ENCODE measurements around the gene PDLIM3.

The PDLIM3 gene

DNA sequence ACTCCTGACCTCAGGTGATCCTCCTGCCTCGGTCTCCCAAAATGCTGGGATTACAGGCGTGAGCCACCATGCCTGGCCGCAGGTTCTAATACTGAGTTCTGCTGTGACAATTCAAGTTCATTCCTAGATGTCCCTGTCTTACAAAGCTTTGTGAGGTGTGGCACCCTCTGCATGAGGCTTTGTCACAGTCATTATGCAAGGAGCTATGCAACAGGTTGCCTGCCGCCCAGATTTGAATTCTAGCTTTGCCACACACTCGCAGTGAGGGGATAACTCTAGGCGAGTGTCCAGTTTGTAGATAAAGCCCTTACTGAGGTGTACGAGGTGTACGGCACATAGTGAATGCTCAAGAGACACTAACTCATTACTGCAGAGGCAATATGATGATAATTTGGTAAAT is 67.3 kb downstream of the PDLIM3 start:
- H3K9me3 ChIP-seq (ENCODE audit: control insufficient read depth in 1 of 2, low read length in 2 of 2), result no peaks in the 10 kb centered on the region
- no peaks in the 10 kb centered on the region for H3K36me3 ChIP-seq (ENCODE audit: control insufficient read depth in 1 of 2, insufficient read depth in 2 of 2, low read length in 2 of 2)
- no peak overlapping the region for H3K4me3 ChIP-seq (ENCODE audit: low read depth in 1 of 2, low read length in 2 of 2)
- no peaks in the 10 kb centered on the region for H3K4me1 ChIP-seq (ENCODE audit: control insufficient read depth in 1 of 2, insufficient read depth in 2 of 2, low read length in 2 of 2)
- no peak overlapping the region for H3K27ac ChIP-seq (ENCODE audit: low read length)
- H3K27me3 ChIP-seq (ENCODE audit: low read depth, low read length), result no peaks in the 10 kb centered on the region

- H3K27ac ChIP-seq (ENCODE audit: low read length), result no peak overlapping the region
- no peaks in the 10 kb centered on the region for H3K27me3 ChIP-seq (ENCODE audit: low read depth, low read length)
- H3K4me1 ChIP-seq (ENCODE audit: control insufficient read depth in 1 of 2, insufficient read depth in 2 of 2, low read length in 2 of 2), result no peaks in the 10 kb centered on the region
- H3K9me3 ChIP-seq (ENCODE audit: control insufficient read depth in 1 of 2, low read length in 2 of 2), result no peaks in the 10 kb centered on the region
- H3K36me3 ChIP-seq (ENCODE audit: control insufficient read depth in 1 of 2, insufficient read depth in 2 of 2, low read length in 2 of 2), result no peaks in the 10 kb centered on the region
- no peak overlapping the region for H3K4me3 ChIP-seq (ENCODE audit: low read depth in 1 of 2, low read length in 2 of 2)
Measured at GRCh38 chr4:185467101-185467500, 68.2 kb downstream of the PDLIM3 start.

GRCh38 chr4:185465707-185466106 is 69.6 kb downstream of the PDLIM3 start:
- Histone ChIP-seq H3K27me3 (ENCODE audit: low read depth, low read length) (no peaks in the 10 kb centered on the region), H3K9me3 (ENCODE audit: control insufficient read depth in 1 of 2, low read length in 2 of 2) (no peaks in the 10 kb centered on the region), H3K4me1 (ENCODE audit: control insufficient read depth in 1 of 2, insufficient read depth in 2 of 2, low read length in 2 of 2) (no peaks in the 10 kb centered on the region), H3K27ac (ENCODE audit: low read length) (no peak overlapping the region), H3K4me3 (ENCODE audit: low read depth in 1 of 2, low read length in 2 of 2) (no peak overlapping the region), H3K36me3 (ENCODE audit: control insufficient read depth in 1 of 2, insufficient read depth in 2 of 2, low read length in 2 of 2) (no peaks in the 10 kb centered on the region)

- H3K4me3 ChIP-seq (ENCODE audit: low read depth in 1 of 2, low read length in 2 of 2), result no peak overlapping the region
- no peaks in the 10 kb centered on the region for H3K9me3 ChIP-seq (ENCODE audit: control insufficient read depth in 1 of 2, low read length in 2 of 2)
- H3K36me3 ChIP-seq (ENCODE audit: control insufficient read depth in 1 of 2, insufficient read depth in 2 of 2, low read length in 2 of 2), result peaks cover 0 to 2% of the 10 kb centered on the region in 2 donors
- H3K27ac ChIP-seq (ENCODE audit: low read length), result no peak overlapping the region
- H3K27me3 ChIP-seq (ENCODE audit: low read depth, low read length), result no peaks in the 10 kb centered on the region
- H3K4me1 ChIP-seq (ENCODE audit: control insufficient read depth in 1 of 2, insufficient read depth in 2 of 2, low read length in 2 of 2), result no peaks in the 10 kb centered on the region
Measured at GRCh38 chr4:185464887-185465286, 70.4 kb downstream of the PDLIM3 start.

- Histone ChIP-seq H3K36me3 (ENCODE audit: control insufficient read depth in 1 of 2, insufficient read depth in 2 of 2, low read length in 2 of 2) (peaks cover 0 to 8% of the 10 kb centered on the region in 2 donors), H3K27ac (ENCODE audit: low read length) (no peak overlapping the region), H3K4me3 (ENCODE audit: low read depth in 1 of 2, low read length in 2 of 2) (no peak overlapping the region), H3K27me3 (ENCODE audit: low read depth, low read length) (no peaks in the 10 kb centered on the region), H3K9me3 (ENCODE audit: control insufficient read depth in 1 of 2, low read length in 2 of 2) (no peaks in the 10 kb centered on the region), H3K4me1 (ENCODE audit: control insufficient read depth in 1 of 2, insufficient read depth in 2 of 2, low read length in 2 of 2) (no peaks in the 10 kb centered on the region)
Measured at GRCh38 chr4:185464183-185464582, 71.1 kb downstream of the PDLIM3 start.

DNA sequence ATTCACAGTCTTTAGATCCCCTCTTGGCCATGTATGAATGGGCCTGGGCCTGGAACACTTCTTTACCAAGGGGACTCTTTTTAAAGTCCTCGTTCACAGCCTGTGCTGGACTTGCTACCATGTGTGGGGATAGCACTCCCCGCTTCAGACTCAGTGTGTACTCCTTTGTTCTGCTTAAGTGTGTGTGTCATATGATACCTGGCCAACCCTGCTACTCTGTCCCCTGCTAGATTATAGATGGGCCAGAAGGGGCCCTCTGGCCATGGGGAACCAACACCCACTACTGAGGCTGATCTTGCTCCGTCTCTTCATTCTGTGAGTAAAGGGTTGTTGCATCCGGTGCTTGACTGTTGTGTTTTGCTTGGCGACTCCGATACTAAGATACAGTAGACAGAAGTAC is 71.8 kb downstream of the PDLIM3 start:
- H3K36me3 ChIP-seq (ENCODE audit: control insufficient read depth in 1 of 2, insufficient read depth in 2 of 2, low read length in 2 of 2), result peaks cover 0 to 8% of the 10 kb centered on the region in 2 donors
- H3K27me3 ChIP-seq (ENCODE audit: low read depth, low read length), result no peaks in the 10 kb centered on the region
- H3K27ac ChIP-seq (ENCODE audit: low read length), result no peak overlapping the region
- no peaks in the 10 kb centered on the region for H3K9me3 ChIP-seq (ENCODE audit: control insufficient read depth in 1 of 2, low read length in 2 of 2)
- H3K4me3 ChIP-seq (ENCODE audit: low read depth in 1 of 2, low read length in 2 of 2), result no peak overlapping the region
- H3K4me1 ChIP-seq (ENCODE audit: control insufficient read depth in 1 of 2, insufficient read depth in 2 of 2, low read length in 2 of 2), result no peaks in the 10 kb centered on the region

DNA sequence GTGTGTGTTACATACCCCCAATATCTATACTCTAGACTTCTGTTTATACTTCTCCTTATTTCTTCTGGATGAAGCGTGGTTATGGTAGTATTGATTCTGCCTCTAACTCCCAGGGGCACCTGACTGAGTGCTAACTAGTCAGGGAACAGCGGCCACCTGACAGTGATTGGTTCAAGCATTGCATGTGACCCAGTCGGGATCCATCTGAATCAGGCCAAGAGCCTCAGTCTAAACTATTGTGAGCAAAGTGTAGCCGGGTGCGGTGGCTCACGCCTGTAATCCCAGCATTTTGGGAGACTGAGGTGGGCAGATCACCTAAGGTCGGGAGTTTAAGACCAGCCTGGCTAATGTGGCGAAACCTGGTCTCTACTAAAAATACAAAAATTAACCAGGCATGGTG is 73.7 kb downstream of the PDLIM3 start:
- no peaks in the 10 kb centered on the region for H3K4me1 ChIP-seq (ENCODE audit: control insufficient read depth in 1 of 2, insufficient read depth in 2 of 2, low read length in 2 of 2)
- no peak overlapping the region for H3K27ac ChIP-seq (ENCODE audit: low read length)
- peaks cover 0 to 8% of the 10 kb centered on the region in 2 donors for H3K36me3 ChIP-seq (ENCODE audit: control insufficient read depth in 1 of 2, insufficient read depth in 2 of 2, low read length in 2 of 2)

DNA sequence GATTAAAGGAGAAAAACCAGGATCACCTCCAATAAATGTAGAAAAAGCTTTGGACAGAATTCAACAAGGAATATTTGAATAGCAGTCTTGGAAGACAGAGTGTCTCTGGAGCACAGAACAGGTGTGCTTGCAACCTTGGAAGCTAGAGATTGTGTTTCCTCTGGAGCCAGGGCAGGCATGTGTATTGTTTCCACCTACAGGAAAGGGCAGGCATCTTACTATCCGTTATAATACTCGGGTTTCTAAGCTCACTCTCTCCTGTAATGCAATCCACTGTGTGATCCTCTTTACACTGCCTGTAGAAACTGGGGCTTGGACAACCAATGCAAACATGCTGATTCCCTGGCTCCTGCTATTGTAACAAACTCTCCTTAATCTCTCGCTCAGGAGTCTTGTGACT is 78.2 kb downstream of the PDLIM3 start:
- H3K4me1 ChIP-seq (ENCODE audit: control insufficient read depth in 1 of 2, insufficient read depth in 2 of 2, low read length in 2 of 2), result no peaks in the 10 kb centered on the region
- no peak overlapping the region for H3K27ac ChIP-seq (ENCODE audit: low read length)
- no peak overlapping the region for H3K4me3 ChIP-seq (ENCODE audit: low read depth in 1 of 2, low read length in 2 of 2)
- peaks cover 0 to 8% of the 10 kb centered on the region in 2 donors for H3K36me3 ChIP-seq (ENCODE audit: control insufficient read depth in 1 of 2, insufficient read depth in 2 of 2, low read length in 2 of 2)
- H3K9me3 ChIP-seq (ENCODE audit: control insufficient read depth in 1 of 2, low read length in 2 of 2), result no peaks in the 10 kb centered on the region
- no peaks in the 10 kb centered on the region for H3K27me3 ChIP-seq (ENCODE audit: low read depth, low read length)

More for the DNA sequence above, 73.7 kb downstream of the PDLIM3 start:
- Histone ChIP-seq H3K4me3 (ENCODE audit: low read depth in 1 of 2, low read length in 2 of 2) (no peak overlapping the region), H3K27me3 (ENCODE audit: low read depth, low read length) (no peaks in the 10 kb centered on the region), H3K9me3 (ENCODE audit: control insufficient read depth in 1 of 2, low read length in 2 of 2) (no peaks in the 10 kb centered on the region)

DNA sequence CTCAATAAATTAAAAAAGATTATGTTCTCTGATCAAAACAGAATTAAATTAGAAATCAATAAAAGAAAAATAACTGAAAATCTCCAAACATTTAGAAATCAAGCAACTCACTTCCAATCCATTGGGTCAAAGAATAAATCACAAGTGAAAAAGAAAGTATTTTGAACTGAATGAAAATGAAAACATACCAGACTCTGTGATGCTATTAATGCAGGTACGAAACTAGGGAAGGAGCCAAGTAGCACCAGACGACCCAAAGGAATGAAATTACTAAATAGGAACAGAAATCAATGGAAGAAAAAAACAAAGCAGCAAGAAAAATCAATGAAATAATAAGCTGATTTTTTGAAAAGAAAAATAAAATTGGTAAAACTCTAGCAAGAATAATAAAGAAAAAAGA is 79.2 kb downstream of the PDLIM3 start:
- H3K4me1 ChIP-seq (ENCODE audit: control insufficient read depth in 1 of 2, insufficient read depth in 2 of 2, low read length in 2 of 2), result no peaks in the 10 kb centered on the region
- no peak overlapping the region for H3K27ac ChIP-seq (ENCODE audit: low read length)
- H3K4me3 ChIP-seq (ENCODE audit: low read depth in 1 of 2, low read length in 2 of 2), result no peak overlapping the region
- peaks cover 0 to 8% of the 10 kb centered on the region in 2 donors for H3K36me3 ChIP-seq (ENCODE audit: control insufficient read depth in 1 of 2, insufficient read depth in 2 of 2, low read length in 2 of 2)
- no peaks in the 10 kb centered on the region for H3K27me3 ChIP-seq (ENCODE audit: low read depth, low read length)
- H3K9me3 ChIP-seq (ENCODE audit: control insufficient read depth in 1 of 2, low read length in 2 of 2), result no peaks in the 10 kb centered on the region
